GM21723 (cell line): ENCODE results near the gene TRMT1.

ENCODE experiments used
- ATAC-seq: cut with Tn5 transposase; IDR thresholded peaks from one replicate; pipeline ENCODE4 v1.9.1; 2021; ENCODE audit warnings: mild to moderate bottlenecking, moderate library complexity; ENCODE audit not compliant: unreplicated experiment

Gene TRMT1

DNA sequence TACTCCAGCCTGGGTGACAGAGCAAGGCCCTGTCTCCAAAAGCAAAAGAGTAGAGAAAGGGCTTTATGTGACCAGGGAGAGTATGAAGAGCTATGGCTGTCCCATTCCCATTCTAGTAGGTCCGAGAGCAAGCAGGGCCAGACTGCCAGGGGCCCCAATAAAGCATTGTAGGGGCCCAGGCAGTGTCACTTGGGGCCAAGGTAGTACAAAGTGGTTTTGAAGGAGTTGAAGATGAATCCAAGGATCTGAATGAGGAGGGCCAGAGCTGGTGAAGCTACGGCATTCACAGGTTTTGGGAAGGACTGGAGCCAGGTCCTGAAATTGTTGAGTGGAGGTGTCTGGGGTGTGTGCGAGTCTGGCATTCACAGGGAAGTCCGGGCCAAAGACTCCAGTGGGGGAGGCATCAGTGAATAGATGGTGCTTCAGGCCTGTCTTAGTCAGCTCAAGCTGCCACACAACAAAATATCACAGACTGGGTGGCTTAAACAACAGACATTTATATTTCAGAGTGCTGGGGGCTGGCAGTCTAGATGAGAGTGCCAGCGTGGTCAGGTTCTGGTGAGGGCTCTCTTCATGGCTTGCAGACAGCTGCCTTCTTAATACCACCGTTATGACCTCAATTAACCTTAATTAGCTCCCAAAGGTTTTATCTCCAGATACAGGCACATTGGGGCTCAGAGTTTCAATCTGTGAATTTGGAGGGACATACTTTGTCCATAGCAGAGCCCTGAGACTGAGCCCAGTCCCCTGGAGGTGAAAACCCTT, 11.5 kb upstream of the TRMT1 start:
- no peak for ATAC-seq

DNA sequence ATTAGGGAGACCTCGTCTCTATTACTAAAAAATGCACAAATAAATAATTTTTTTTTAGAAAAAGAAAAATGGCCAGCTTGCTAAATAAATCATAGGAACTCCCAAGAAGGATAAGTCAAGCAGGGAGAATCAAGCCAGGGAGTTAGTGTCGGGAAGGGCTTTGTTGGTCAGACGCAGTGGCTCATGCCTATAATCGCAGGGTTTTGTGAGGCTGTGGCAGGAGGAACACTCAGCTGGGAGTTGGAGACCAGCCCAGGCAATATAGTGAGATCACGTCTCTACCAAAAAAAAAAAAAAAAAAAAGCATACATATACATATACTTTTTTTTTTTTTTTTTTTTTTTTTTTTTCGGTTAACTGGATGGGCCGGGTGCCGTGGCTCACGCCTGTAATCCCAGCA, 10.5 kb upstream of the TRMT1 start:
- ATAC-seq, result no peak

DNA sequence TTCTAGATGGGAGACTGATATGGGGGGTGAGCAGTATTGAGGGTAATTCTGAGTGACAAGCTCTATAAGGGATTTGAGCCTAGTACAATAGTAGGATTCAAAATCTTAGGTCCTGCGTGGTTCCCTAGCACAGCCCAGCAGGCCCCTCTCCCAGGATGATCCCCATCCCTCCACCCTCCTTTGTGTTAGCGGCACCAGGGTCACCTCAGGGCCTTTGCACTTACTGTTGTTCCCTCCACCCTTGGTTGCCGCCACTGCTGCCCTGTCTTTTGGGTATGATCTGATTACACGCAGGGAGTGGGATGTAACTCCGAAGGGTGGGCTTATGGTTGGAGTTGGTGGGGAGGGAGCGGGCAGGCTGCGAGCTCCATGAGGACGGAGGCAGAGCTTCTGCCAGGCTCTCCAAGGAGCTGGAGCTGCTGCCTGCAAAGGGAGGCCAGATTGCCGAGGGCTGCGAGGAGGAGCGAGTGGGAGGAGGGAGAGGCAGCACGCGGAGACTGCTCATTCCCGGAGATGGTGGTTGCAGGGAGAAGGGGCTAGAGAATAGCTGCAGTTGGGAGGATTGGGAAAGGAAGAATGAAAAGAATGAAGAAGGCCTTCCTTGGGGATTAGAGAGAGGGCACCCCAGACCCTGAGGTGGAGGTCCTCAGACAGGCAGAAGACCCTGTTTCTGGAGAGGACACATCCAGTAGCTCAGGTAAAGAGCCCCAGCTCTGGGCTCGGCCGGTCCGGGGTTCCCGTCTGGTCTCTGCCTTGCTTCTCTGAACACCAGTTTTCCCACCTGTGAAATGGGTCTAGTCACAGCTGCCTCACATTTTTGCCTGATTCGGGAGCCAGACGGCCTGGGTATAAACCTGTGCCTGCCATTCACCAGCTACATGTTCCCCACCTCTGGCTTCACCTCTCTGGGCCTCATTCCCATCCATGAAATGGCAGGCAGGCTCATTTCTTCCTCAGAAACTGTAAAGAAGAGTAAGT, 6.7 kb upstream of the TRMT1 start:
- ATAC-seq, result no peak

DNA sequence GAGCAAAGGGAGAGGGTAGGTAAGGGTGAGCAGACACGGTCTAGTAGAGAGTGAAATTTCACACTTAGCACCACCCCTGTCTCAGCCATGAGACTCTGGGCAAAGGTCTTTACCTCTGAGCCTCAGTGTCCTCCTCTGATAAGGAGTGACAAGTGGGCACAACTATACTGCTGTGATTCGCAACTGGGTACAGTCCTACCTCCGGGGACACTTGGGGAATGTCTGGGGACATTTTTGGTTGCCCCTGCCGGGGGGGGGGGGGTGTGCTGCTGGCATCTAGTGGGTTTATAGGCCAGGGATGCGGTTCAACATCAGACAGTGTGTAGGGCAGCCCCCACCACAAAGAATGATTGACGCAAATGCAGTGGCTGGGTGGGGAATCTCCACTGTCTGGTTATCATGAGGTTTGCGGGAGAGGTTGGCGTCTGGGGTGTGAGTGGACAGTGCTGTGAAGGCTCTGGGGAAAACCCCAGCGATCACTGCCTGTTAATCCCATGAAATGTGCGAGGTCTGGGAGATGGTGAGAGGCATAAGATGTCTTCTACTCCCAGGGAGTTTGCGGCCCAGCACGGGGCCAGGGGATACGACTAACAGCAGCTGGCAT, 5.8 kb upstream of the TRMT1 start:
- no peak for ATAC-seq

DNA sequence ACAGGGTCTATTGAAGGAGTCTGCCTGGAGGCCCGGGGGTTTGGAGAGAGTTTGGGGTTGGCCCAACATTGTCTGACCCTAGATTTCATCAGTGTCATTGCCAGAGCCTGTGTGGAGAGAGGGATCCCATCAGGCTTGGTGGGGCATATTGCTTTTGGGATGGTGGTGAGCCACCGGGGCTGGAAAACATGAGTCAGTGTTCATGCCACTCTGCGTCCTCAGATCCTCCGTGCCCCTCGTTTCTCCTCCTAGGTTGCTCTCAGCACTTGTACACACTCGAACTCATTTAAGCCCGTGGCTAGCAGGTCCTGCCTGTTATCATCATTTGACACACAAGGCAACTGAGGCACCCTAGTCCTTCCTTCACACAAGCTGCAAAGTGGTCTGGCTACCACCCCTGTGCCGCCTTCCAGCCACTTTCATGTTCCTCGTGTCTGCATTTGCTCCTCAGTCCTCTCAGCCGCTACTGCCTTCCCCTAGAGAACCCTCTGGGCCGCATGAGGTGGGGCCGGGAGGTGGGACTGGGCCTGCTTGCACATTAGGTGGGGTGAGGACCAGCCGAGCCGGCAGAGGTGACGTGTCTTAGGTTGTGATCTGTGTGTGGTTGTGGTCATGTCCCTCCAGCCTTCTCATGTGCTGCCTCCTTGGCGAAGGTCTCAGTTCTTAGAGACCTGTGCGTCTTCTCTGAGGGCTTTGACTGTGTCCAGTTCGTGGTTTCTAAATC, 5.2 kb upstream of the TRMT1 start:
- no peak for ATAC-seq

DNA sequence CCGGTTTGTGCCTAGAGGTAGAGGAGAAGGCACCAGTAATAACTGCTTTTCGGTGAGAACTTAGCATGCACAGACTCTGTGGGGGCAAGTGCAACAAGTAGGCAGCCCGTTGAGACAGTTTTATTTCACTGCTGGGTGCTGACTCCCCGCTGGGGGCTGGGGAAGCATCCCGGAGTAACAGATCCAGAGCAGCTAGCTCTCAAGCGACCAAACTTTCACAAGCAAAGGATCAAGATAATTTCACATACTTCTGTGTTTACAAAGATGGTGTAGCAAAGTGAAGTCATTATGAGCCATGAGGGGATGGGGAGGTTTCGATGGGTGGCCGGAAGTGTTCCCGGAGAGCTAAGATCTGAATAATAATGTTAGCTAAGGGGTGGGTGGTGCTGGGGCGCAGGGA, 4.3 kb upstream of the TRMT1 start:
- ATAC-seq, result no peak

DNA sequence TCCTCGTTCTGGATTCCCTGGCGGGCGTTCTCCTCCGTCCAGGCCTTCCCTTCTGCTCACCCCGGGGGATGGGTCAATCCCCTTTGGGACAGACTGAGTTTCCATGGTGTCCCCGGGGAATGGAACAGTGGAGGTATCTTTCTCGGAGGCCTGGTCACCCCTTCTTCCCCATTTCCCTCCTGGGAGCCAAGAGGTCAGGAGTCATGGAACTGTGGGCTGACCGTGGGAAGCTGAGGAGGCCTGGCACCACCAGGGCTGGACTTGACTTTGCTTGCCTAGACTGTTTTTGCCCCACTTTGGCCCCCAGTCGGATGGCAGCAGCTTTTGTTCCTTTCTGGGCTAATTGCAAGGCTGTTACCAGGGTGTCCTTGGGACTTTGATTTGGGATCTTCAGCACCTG, 3.5 kb upstream of the TRMT1 start:
- no peak for ATAC-seq

DNA sequence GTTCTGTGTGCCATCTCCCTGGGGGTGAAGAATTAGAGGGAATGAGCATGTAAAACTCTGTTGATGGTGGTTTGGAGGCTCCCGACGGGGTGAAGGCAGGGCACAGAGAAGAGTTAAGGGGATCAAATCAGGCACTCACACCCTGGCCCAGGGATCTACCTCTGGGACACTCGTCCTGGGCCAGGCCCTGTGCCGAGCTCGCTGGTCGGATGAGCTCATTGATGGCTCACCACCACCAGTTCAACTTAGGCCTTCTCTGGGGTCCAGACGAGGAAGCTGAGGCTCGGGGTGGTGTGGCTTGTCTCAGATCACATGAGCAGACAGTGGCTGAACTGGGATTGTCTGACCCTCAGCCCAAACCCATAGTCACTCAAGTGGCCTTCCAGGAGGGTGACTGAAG, 3.1 kb upstream of the TRMT1 start:
- ATAC-seq, result no peak

DNA sequence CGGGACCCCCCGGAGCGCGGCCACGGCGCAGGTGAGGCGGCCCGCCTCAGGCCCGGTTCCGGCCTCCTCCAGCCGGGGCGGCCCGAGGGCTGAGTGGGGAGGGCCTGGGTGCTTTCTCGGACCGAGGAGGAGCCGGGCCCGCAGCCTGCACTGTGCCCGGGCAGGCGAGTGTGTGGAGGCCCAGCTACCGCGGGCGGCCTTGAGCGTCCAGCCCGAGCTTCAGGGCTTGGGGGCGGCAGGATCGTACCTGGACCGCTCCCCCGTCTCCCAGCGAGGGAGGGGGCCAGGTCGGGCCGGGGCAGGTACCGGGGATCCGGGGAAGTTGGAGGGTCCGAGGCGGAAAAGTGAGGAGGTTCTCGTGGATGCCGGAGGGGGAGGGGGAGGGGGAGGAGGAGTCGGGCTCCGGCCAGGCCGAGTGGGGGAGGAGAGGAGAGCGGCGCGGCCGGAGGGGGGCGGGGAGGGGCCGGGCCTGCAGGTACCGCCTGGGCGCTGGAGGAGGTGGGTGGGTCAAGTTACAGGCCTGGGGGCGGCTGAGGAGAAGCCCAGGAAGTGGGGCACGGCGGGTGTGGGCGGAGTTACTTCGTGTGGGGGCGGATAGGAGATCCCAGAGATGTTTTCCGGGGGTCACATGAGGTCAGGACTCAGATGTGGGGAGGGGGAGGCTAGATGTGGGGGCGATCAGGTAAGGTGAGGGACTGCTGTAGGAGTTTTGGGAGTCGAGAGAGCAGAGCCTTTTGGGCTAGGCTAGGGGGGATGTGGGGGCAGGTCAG, 2.1 kb upstream of the TRMT1 start:
- ATAC-seq, result no peak

DNA sequence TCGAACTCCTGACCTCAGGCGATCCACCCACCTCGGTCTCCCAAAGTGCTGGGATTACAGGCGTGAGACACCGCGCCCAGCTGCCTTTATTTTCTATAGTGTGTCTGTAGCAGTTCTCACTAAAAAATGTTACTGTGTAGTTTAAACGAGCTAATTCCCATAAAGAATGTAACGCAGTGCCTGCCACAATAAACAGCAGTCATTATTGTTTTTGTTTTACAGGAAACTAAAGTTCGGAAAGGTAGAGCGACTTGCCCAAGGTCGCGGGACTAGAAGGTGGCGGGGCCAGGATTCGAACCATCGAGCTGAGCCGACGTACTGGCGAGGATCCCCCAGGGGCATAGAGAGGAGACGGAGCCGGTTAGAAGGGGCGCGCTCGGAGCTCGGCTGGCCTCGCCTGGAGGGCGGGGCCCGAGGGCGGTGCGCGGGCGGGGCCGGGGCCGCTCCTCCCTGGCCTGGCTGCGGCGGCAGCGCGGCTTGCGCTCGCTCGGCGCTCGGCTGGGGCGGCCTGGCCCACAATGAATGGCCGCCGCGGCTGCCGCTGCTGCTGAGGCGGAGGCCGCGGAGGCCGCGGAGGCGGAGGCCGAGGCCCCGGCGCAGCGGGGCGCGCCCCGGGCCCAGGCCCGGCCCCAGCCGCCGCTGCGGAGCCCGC, 1.4 kb upstream of the TRMT1 start, which contains the start of gene NACC1:
NACC1 (plus strand) TSS at position 493 of the 652 bp plus-strand sequence. CDS start 16,944 bp downstream, outside the sequence.
- peak; percentile 66 for ATAC-seq

DNA sequence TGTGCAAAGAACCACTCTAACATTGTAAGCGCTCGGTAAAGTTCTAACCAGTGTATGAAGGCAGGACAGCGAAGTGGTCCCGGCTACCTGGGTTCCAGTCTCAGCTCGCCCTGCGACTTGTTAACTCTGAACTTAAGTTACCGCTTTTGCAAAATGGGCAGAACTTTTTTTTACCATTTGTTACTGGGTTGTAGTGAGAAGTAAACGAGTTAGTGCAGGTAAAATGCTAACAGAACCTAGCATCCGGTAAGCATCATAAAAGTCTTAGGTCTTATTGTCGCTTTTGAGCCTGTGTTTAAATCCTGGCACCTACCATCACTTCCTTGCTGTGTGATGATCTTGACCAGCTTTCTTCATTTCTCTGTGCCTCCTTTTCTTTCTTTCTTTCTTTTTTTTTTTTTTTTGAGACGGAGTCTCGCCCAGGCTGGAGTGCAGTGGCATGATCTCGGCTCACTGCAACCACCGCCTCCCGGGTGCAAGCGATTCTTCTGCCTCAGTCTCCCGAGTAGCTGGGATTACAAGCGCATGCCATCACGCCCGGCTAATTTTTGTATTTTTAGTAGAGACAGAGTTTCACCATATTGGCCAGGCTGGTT, 734 bp upstream of the TRMT1 start:
- no peak for ATAC-seq

DNA sequence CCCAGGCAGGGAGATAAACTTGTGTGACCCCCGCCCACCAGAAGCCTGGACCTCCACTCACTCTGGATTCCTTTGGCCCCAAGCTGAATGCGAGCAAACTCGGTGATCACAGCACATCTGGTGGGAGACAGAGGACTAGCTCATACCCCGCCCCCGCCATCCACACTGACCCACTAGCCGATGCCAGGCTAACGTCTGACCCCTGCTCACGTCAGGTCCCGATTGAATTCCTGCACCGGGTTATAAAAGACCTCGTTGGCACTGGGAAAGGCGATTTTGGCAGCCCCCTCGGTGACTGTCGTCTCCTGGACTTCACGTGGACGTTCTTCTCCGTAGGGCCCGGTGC, 631 bp downstream of the TRMT1 start:
- no peak for ATAC-seq

DNA sequence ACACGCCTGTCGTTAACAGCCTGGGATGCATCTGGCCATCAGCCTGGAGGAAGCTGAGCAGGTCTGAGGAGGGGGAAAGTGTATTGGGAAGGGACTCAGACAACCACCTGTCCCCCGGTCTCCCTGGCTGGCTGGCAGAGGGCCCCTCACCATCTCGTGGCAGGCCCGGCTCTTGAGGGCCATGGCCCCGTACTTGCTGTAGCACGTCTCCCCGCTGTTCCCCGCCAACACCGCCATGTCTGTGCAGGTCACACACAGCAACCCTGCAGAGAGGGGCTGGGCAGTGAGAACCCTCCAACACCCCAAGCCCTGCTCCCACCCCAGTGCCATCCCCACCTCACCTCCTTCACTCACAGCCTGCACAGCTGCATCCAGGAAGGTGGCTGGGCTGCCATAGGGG, 4.0 kb downstream of the TRMT1 start:
- ATAC-seq, result no peak

DNA sequence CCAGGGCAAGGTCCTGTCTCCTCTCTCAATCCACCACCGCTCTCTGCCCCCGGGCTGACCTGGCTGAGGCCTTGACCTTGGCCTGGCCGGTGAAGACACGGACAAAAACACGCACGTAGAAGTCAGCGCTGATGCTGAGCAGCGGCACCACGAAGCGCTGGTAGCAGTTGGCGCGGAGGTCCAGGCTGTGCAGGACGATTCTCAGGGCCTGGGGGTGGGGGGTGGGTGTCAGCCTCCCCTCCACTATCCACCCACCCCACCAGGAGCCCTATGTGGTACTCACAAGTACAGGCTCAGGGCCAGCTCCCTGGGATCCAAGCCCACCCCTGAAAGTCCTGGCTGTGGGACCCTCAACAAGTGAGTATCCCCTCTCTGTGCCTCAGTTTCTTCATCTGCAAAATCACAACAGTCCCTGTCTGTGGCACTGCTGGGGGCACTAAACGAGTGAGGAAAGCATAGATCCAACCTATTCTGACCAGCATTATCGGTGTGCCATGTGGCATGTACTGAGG, 6.4 kb downstream of the TRMT1 start:
- no peak for ATAC-seq

DNA sequence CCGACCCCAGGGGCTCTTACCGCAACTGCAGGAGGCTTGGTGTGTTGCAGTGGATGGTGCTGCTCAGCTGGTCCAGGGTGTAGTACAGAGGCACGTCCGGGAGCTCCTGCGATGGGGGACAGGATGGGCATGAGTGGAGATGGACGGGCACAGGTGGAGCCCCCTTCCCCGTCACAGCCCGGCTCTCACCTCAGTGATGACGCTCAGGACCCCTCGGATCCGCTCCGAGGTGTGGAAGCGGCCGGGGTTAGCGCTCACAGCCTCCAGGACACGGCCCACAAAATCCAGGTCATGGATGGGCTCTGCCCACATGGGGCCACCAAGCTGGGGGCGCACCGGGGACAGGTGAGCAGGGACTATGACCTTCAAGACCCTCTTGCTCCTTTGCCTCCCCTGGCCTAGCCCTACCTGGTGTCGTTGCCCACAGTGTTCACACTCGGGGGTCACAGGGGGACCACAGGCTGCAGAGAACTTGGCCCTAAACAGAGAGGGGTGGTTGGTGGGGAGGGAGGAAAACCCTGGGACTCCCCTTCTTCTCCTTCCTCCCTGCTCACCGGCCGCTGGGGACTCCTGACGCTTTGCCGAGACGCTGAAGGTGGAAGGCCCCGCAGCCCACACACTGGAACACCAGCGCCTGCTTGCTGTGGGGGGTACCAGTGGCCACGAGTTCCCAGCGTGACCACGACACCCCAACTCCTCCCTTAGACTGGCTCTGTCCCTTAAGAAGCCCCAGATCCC, 7.0 kb downstream of the TRMT1 start:
- ATAC-seq, result no peak

DNA sequence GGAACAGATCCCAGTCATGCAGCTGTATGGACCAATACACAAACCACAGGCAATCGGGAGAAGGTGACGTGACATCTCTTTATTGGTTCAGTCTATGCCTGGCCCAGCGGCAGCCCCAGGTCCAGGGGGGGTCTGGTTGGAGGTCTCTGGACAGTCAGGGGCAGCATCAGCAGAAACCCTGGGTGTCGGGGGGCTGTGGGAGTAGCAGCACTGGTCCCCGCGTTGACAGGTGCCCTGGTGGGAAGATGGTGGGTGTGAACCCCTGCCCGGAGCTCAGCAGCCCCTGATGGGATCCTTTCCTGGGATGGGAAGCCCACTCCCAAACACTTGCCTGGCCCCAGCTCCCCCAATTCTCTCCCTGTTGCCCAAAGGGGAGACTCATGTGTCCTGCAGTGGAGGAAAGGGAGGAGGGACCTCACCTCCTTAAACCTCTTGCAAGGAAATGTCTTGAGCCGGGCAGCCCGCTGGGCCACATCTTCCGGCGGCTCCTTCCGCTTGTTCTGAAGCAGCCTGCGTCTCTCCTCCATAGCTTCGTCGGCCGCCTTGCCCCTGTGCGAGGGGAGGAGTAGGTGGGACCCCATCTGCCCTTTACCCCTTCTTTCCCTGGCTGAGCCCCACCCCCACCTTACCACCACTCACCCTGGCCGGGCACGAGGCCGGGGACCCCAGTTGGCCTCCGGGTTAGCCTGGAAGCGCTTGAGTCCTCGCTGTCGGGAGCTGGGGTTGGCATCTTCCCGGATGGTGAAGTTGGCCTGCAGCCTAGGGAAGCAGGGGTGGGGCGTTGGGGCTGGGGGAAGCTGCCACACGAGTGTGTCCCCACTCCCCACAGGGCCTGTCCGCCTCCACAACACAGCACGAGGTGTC, 11.5 kb downstream of the TRMT1 start:
- no peak for ATAC-seq

DNA sequence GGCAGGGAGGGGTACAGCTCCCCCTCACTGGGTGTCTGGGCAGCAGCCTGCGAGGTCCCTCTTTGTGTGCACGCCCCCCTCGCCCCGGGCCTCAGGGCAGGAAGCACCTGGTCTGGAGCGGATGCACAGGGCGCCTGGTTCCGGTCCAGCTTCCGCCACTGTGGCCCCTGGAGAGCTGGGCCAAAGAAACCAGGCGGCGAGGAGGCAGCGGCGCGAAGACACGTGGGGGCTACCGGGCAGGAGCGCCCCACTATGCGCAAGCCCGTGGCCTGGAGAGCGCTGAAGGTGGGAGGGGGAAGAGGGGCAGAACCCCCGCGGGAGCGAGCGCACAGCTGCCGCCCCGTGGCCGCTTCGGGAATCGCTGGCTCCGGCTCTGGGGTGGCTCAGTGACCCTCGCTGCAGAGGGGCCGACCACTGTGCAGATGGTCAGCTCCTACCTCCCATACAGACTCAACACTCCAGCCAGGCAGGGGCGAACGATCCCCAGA, 12.1 kb downstream of the TRMT1 start:
- ATAC-seq, result no peak
